Hematopoietic multipotent progenitor cell treated with erythropoietin and hydrocortisone succinate and interleukin-3 and kit ligand, for 17 days (in vitro differentiated cells): ENCODE results near the gene SLC4A1.
"Not testable (repeated sequence)": the region's sequence is repeated elsewhere in the genome, so short reads cannot be mapped to it uniquely, and the experiment has no call there.

Source experiments
- DNase-seq: peaks from one replicate; pipeline ENCODE4 v3.0.0-alpha.2; 2015; ENCODE audit warnings: low spot score

SLC4A1 gene

GRCh38 chr17:44256671-44257070 is 11.3 kb downstream of the SLC4A1 start:
- DNase-seq, result no peak

GRCh38 chr17:44255915-44256314 is 12.0 kb downstream of the SLC4A1 start:
- DNase-seq, result no peak

GRCh38 chr17:44254361-44255095 is 13.4 kb downstream of the SLC4A1 start:
- DNase-seq, result peak; percentile 46

GRCh38 chr17:44253006-44253405 is 14.9 kb downstream of the SLC4A1 start:
- DNase-seq, result peak; percentile 54

- DNase-seq, result no peak
Observed at GRCh38 chr17:44251062-44251461, 16.9 kb downstream of the SLC4A1 start.

- DNase-seq, result peak; percentile 49
Observed at GRCh38 chr17:44249501-44250246, 18.3 kb downstream of the SLC4A1 start.

GRCh38 chr17:44247876-44248736 is 19.8 kb downstream of the SLC4A1 start:
- peak; percentile 72 for DNase-seq

GRCh38 chr17:44247440-44247841 is 20.5 kb downstream of the SLC4A1 start:
- peak; percentile 69 for DNase-seq

- peak; percentile 19 for DNase-seq
Observed at GRCh38 chr17:44241106-44241624, 26.8 kb downstream of the SLC4A1 start.

GRCh38 chr17:44237886-44238285 is 30.0 kb downstream of the SLC4A1 start:
- DNase-seq, result not testable (repeated sequence)

- DNase-seq, result no peak
Observed at GRCh38 chr17:44236444-44236991, 31.4 kb downstream of the SLC4A1 start.

- no peak for DNase-seq
Observed at GRCh38 chr17:44235583-44235936, 32.4 kb downstream of the SLC4A1 start.

- no peak for DNase-seq
Observed at GRCh38 chr17:44233582-44233981, 34.4 kb downstream of the SLC4A1 start.

GRCh38 chr17:44232061-44232460 is 35.9 kb downstream of the SLC4A1 start:
- DNase-seq, result no peak

GRCh38 chr17:44230140-44230539 is 37.8 kb downstream of the SLC4A1 start:
- DNase-seq, result no peak

- DNase-seq, result no peak
Observed at GRCh38 chr17:44229090-44229489, 38.8 kb downstream of the SLC4A1 start.

- DNase-seq, result no peak
Observed at GRCh38 chr17:44223541-44224071, 44.3 kb downstream of the SLC4A1 start.

GRCh38 chr17:44222112-44222869 is 45.6 kb downstream of the SLC4A1 start:
- DNase-seq, result peak; percentile 91

GRCh38 chr17:44221862-44222111 is 46.1 kb downstream of the SLC4A1 start:
- DNase-seq, result peak; percentile 75

GRCh38 chr17:44221084-44221861 is 46.7 kb downstream of the SLC4A1 start:
- DNase-seq, result peak; percentile 82
